GM21529 (cell line): ENCODE data around the gene SUPT3H.

Source experiments
- ATAC-seq: cut with Tn5 transposase; IDR thresholded peaks from one replicate; pipeline ENCODE4 v1.9.1; 2021; ENCODE audit not compliant: unreplicated experiment

Gene SUPT3H

DNA sequence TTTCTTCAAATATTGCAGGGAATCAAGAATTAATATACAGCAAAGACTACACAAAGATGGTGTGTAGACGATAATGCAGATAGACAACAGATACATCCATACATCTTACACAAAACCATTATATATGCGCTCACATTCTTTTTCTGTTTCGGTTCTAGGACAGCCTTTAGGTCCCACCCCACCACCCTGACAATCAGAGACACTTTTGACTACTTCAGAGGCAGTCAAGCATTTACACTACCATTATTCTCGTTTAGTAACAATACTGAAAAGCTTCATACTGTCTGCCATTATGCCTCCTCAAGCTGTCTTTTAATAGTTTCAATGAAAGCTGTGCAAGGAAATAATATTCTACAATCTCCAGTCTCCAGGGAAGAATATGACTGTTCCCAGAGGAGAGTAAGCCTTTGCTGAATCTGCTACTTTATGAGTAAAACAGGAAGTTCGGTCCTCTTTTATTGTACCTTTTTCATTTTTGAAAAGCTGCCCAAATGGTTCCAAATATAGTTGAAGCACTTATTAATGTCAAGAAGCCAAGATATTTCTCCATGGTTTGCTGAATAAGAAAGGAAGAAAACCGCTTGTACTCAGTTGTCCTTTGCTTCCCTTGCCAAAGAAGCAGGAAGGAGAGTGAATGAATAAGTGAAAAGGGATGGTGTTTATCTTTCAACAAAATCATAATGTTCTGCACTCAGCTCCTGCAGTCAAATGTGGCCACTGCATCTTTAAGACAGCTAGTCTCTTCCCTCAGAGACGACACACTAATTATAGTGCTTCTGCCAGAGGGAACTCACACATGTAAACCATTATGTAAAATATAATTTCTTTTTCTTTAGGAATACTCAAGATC is 521.9 kb downstream of the SUPT3H start:
- ATAC-seq = no peak

DNA sequence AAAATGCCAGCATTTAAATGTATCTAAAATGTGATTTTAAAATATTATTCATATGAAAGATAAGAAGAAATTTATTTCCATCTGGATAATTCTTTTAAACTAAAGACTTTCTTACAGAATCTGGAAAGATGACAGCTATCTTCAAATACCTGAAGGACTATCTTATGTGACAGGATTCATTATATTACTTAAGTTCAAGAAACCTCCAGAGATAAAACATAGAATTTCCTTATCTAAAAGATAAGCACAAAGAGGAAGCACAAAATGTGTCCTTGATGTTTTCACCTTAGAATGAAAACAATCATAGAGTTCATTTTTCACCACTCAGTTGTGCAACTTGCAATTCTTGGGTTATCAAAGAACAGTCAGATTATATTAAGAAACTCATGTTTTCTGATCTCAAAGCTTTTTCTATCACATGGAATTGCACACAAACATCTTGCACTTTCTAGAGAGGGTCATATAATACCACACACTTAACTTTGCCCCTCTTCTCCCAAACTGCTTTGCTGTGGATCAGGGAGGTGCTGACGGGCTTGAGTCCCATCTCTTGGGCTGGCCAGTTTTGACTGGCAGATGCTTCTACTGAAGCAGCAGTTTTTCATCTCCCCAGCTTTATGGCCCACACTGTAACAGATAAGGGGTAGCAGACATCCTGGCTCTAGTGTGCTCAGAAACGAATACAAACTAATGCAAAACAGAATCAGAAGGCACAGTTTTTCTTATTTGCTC is 522.9 kb downstream of the SUPT3H start:
- no peak for ATAC-seq

DNA sequence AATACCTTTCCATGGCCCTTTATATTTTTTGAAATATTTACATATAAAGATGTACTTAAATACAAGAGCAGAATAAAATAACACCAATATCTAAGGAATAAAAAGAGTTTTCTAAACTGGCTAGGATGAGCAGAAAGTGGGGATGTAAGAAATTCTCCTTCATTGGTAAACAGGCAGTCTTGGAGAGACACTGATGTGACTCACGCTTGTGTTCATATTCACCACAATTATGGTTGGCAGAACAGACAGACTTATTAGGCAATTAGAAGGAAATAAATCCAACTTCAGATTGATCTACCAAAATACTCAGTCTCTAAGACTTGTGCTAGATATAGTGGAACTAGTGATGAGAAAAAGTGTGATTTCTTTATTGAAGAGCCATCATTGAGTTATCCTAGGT is 526.6 kb downstream of the SUPT3H start:
- no peak for ATAC-seq

DNA sequence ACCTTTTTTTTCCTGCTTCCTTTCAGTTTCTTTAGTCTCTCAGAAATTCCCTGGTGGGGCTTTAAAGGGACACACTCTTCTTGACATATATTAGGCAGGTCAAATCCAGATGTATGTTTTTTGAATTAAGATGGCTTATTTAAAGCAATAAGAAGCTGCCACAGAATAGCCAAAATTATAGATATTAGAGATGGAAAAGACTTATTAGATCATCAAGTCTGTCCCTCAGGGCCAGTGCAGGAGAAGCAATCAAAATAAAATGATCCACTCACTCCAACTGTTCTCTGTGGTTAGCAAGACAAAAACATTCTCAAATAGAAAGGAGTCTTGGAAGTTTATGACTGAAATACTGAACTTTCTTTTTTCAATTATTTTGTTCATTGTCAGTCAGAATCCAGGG is 527.4 kb downstream of the SUPT3H start:
- no peak for ATAC-seq

DNA sequence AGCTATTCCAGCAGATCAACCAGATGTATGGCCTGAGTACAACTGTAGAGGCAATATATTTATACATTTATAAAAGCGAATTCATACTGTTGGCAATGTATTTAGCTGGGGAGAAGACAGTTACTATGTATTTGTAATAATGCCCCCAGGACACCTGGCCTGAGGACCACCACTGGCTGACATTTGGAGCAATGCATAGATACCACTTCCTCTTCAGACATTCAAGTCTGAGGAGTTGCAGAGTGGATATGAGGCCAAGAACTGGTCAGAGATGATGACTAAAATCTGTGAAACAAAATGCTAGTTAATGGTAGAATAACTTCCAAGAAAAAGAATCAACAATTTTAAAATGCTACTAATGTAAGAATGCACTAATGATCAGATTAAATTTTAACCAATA is 527.9 kb downstream of the SUPT3H start:
- no peak for ATAC-seq

DNA sequence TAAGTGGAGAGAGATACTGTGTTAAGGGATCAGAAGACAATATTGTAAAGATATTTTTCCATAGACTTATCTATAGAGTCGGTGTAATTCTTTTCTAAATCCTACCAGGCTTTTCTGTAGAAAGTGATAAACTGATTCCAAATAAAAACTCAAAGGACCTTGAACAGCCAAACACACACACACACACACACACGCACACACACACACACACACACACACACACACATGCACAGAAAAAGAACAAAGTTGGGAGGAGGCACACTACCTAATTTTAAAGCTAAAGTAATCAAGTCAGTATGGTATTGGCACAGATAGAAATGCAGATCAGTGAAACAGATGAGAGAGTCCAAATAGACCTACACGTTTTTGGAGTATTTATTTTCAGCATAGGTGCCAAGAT is 534.0 kb downstream of the SUPT3H start:
- ATAC-seq = no peak

DNA sequence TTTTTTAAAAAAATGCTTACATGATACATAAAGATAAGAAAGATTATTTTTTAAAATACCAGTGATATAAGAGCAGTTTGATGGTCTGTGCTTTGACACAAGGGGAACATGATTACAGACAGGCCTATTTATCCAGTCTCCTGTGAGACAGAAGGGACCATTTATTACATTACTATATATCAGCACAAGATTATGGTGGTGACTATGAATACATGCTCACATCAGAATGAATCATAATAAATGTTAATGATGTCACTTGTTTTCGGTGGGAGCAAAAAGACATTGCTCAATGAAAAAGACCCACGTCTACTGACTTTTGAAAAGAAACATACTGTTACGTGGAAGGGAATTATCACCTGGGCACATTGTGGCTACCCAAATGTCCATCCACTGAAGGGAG is 535.1 kb downstream of the SUPT3H start:
- ATAC-seq = no peak

DNA sequence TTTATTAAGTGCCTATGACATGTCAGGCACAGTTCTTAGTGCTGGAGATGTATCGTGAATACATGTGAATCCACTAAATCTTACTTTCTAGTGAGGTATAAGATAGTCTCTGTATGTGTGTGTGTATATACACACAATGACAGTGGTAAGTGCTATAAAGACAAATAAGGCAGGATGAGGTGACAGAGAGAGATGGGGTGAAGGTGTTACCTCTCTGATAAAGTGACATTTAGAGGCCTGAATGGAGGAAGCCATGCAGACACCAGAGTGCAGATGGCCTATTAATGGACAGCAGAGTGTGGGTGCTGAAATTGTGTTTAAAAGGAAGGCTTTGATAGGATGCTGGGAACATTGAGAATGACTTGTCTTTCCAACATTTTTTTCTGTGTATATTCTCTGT is 535.9 kb downstream of the SUPT3H start:
- no peak for ATAC-seq

DNA sequence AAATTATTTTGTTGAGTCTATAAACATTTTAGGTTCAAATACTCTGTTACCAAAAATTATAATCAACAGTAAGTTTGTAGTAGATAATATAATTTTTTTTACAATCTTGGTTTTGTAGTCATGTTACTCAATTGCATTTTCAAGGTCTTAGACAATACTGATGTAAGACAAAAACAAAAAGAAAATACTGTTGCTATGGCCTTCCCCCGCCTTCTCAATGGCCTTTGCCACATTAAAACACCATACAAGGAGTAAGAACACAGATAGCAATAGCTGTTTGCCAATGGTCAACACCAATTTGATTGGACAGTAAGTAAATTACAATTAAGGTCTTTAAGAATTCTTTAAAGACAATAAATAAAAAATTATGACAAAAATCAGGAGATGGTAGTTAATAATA is 540.0 kb downstream of the SUPT3H start:
- ATAC-seq = no peak

DNA sequence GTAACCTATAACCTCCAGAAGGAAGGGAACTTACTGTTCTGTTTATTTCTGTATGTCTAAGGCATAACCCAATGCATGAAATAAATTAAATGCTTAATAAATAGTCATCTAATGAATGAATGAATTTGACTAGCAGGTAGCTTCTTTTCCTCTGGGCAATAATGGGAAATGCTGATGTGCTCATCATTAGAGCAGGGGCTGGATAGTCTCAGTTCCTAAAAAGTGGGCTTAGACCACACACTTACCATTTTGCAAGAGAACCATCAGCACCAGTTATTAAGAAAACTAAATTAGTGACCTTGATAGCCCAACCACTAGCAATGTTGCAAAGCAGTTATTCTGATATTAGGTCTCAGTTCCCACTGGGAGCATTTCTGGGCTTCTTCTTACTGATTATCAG is 540.5 kb downstream of the SUPT3H start:
- no peak for ATAC-seq

DNA sequence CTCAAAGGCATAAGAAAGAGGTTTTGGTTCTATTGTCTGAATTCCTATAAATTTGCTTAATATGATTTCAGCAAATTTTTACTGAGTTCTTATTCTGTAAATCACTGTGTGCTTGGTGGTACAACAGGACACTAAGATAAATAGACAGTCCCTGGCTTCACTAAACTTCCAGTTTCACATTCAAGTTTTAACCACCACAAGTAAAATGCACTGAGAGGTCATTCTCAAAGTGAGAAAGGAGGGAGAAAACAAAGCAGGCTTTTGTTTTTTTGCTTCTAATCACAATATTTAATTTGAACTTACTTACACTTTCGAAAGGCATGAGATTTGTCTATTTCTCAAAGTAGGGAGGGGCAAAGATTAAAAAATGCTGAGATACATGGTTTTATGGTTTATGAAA is 544.5 kb downstream of the SUPT3H start:
- peak; percentile 82 for ATAC-seq

DNA sequence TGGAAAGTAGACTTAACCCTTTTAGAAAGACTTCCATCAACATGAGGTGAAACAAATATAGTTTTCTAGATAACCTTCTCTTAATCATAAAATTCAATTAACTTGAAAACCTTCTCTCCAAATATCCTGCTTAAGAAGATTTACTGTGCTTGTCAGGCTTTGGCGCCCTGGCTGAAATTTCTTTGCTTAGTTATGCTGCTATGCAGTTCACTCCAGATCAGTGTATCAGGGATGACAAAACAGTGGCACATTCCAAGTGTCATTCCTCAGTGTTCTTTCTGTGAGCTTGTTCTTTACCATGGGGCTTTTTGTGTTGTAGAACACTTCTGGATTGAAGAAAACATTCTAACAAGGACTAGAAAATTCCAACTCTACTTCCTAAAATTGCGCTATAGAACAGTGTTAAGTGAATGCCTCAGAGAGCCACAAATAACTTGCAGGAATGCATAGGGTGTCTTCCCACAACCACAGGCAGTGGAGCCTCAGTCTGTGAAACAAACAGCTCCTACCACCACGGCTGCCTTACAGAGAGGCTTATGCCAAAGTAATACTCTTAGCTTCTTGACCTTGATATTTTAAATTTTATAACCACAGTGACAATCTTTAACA is 546.6 kb downstream of the SUPT3H start:
- ATAC-seq = no peak

DNA sequence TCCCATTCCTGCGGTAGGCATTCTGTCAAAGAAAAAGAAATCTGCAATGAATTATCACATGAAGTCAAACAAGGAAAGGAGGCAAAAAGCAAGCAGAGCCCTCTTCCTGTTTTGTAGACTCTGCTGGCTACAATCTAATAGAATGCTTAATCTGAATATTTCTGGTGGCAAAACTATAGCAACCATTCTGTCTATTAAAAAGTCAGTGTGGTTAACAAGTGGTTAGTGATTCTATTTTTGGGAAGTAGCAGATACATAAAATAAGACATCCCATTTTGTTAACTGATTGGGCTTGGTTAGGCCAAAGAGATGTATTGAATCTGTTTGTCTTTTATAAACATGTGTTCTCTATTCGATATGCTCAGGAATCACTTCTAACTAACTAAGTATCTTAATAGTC is 547.9 kb downstream of the SUPT3H start:
- ATAC-seq = no peak

DNA sequence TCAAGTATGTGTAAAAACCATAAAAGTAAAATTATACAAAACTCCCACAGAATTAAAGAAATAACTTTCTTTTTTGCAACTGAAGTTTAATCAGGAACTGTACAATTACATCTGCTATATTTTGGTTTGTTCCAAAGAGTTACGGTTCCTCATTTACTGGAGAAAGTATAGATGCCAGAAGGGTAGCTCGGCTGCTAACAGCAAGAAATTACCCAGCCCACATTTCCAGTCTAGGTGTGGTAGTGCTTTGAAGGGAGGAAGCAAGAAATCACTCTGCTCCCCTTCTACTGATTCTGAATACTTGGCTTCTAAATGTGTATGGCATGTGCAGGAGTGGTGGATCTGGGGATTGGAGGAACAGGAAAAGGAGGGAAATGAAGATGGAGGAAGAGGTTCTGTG is 549.0 kb downstream of the SUPT3H start:
- no peak for ATAC-seq

DNA sequence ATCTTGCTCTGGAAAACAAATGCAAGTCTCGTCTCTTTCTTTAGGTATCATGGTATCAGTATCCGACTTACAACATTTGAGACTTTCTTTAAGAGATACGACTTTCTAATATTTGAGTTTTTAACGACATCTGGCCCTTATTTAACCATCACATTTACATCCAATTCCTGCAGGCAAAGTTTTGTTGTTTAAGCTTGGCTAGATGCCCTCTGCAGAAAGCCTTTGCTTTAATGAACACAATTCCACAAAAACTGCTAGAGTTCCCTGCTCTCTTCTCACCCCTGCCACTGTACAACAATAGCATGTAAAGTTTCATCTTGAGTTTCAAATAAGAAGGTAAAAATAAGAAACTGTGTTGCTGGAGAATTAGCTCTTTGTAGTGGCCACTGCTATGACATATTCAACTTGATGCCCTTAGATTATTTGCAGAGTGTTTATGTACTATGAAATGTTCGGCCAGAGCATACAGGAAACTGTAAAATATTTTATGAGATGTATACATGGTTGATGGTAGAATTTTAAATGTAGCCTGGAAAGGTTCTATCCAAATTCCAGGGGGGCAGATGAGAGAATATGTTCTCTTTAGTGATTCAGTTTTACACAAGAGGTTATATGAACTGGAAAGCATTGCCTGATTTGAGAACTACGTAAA is 551.6 kb downstream of the SUPT3H start:
- no peak for ATAC-seq

DNA sequence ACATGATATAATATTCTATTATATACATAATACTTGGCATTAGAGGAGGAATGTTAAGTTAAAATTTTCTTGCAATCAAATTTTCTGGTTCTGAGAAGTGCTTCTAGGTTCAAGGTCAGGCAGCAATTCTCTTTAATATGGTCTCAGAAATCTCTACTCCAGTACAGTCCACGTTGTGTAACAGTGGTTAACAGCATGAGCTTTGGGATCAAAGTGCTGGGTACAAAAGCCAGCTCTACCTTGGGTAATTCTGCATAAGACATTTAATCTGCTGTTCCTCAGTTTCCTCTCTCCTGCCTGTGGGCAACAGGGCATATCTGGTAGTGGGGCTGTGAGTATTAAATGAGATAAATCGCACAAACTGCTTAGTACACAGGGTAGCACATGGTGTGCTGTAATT is 552.5 kb downstream of the SUPT3H start:
- ATAC-seq = no peak

DNA sequence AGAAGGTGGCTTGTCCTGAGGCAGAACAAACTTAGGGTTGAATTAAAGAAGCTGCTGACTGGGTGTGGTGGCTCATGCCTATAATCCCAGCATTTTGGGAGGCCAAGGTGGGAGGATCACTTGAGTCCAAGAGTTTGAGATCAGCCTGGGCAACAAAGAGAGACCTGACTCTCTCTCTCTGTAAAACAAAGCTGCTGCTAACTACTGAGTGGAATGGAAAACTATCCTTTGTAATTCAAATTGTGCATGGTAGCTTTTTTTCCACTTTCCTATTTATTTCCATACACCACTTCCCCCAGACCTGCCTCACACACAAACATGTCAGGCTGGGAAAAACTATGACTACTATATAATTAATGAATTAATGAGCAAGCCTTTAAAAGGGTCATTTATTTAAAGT is 553.2 kb downstream of the SUPT3H start:
- no peak for ATAC-seq

DNA sequence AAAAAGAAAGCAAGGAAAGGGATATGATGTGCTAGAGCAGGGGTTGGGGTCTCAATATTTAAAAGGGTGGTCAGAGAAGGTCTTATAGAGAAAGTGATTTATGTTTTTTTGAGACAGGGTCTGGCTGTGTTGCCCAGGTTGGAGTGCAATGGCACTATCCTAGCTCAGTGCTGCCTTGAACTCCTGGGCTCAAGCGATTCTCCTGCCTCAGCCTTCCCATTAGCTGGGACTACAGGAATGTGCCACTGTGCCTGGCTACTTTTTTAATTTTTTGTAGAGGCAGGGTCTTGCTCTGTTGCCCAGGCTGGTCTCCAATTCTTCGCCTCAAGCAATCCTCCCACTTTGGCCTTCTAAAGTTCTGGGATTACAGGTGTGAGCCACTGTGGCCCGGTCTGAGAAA is 557.0 kb downstream of the SUPT3H start:
- ATAC-seq = no peak

DNA sequence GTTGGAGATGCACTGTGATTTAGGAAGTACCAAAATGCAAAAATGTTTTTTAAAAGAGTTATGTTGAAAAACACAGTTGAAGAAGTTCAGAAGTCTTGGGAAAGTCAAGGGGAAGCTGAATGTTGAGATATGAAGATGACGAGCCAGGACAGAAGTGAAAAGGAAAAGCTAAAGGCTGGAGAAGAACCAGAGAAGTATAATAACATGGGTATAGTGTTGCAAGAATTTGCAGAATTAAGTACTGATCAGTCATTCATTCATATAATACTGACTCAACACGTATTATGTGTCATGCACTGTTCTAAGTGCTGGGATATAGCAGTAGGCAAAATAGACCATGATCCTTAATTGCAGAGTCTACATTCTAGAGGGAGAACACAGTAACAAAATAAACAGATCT is 557.4 kb downstream of the SUPT3H start:
- no peak for ATAC-seq

DNA sequence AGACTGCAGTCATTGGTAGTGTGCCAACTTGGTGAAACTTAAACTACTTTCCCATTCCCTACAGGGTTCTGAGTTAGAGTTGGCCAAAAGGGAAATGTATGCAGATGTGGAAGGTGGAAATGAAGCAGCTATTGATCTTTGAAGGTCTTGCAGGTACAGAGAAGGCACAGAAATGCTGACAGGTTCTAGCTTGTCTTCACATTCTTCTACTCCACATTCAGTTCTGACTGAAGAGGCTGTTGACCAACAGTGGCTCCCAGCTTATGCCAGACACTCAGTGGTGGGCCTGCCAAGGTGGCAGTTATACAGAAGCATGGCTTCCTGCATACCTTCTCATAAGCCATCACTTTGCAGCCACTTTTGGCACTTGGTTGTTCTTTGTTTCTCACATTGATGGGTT is 566.3 kb downstream of the SUPT3H start:
- ATAC-seq = no peak

DNA sequence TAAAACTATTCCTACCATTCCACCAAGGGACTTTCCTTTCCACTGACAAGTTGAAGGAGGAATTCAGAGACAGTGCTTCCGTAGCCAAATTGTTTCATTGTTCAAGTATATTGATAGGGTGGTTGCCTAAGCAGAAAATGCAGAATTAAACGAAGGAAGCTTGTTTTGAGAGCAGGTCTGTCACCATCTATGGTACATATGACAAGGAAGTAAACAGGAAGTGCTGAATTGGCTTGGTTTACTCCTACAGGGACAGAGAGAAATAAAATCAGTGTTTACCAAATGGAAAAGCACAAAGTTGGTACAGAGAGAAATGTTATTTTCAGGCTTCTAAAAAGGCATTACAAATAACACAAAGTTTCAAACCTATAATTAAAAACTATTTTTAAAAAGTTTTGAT is 568.5 kb downstream of the SUPT3H start:
- no peak for ATAC-seq

DNA sequence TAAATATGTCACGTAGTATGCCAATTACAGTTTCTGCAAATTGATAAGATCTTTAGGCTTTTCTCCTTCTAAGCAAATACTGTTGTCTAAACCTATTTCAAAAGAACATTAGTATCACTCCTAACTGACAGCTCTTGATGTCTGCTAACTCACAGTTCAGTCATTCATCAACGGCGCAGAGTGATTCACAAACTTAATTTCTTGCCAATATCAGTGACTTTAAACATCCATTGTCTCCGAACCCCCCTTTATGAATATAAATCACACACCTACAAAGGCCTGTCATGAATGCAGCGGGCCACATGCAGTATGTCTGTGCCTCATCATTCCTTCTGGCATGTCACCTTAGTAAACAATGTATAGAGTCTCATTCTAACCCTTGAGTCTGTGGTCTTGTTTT is 569.6 kb downstream of the SUPT3H start:
- no peak for ATAC-seq
